Mesenchymal stem cell (in vitro differentiated cells and primary cell): ENCODE results near the gene IL1RAP.
A peak's percentile ranks its signal among the peaks of the same experiment; 100 is the strongest.

Experiments
- DNase-seq: peaks from one replicate; pipeline ENCODE4 v3.0.0-alpha.2; 2013
- H2AFZ ChIP-seq: one replicate; pipeline ENCODE4 v1.6.1; 2013; ENCODE audit warnings: low read depth, mild to moderate bottlenecking, control low read depth, inconsistent platforms, low read length, moderate library complexity
- H2AK5ac ChIP-seq: 2 replicates; pipeline ENCODE4 v1.6.1; 2013; ENCODE audit warnings: low read length, moderate library complexity, mild to moderate bottlenecking, inconsistent platforms; ENCODE audit not compliant: severe bottlenecking
- H2BK120ac ChIP-seq: one replicate; pipeline ENCODE4 v1.6.1; 2013; ENCODE audit warnings: low read depth, mild to moderate bottlenecking, inconsistent platforms, low read length, moderate library complexity
- H2BK12ac ChIP-seq, 2 experiments: one replicate each; pipeline ENCODE4 v1.6.1; 2013; ENCODE audit warnings: inconsistent platforms in 2 of 2, low read length in 2 of 2, mild to moderate bottlenecking in 2 of 2, moderate library complexity in 2 of 2, control low read depth in 1 of 2
- H2BK15ac ChIP-seq: one replicate; pipeline ENCODE4 v1.6.1; 2013; ENCODE audit warnings: mild to moderate bottlenecking, low read depth, inconsistent platforms; ENCODE audit not compliant: poor library complexity, severe bottlenecking
- H2BK5ac ChIP-seq: 2 replicates; pipeline ENCODE4 v1.6.1; 2013; ENCODE audit warnings: low read depth, mild to moderate bottlenecking, low read length, control low read depth, inconsistent platforms; ENCODE audit not compliant: poor library complexity, severe bottlenecking
- H3K14ac ChIP-seq, 2 experiments: one replicate each; pipeline ENCODE4 v1.6.1; 2013; ENCODE audit warnings: inconsistent platforms in 2 of 2, low read length in 2 of 2, control low read depth in 1 of 2, mild to moderate bottlenecking in 1 of 2, moderate library complexity in 1 of 2
- H3K18ac ChIP-seq, 2 experiments: one replicate each; pipeline ENCODE4 v1.6.1; 2013; ENCODE audit warnings: inconsistent platforms in 2 of 2, low read length in 2 of 2, control low read depth in 1 of 2, low read depth in 1 of 2, mild to moderate bottlenecking in 1 of 2
- H3K23ac ChIP-seq, 2 experiments: one replicate each; pipeline ENCODE4 v1.6.1; 2013; ENCODE audit warnings: inconsistent platforms in 2 of 2, low read length in 2 of 2, mild to moderate bottlenecking in 2 of 2, moderate library complexity in 2 of 2, control low read depth in 1 of 2
- H3K27ac ChIP-seq: 2 replicates; pipeline ENCODE4 v1.5.1; 2013; ENCODE audit warnings: mild to moderate bottlenecking, moderate library complexity, low read length, control low read depth, inconsistent platforms; ENCODE audit not compliant: poor library complexity, severe bottlenecking
- H3K27me3 ChIP-seq, 2 experiments: 2 replicates each; pipeline versions ENCODE4 v1.6.1 to v1.7.0; 2013; ENCODE audit warnings: low read length in 2 of 2, mild to moderate bottlenecking in 2 of 2, moderate library complexity in 2 of 2, control low read depth in 1 of 2, inconsistent platforms in 1 of 2; ENCODE audit not compliant: control insufficient read depth in 1 of 2, insufficient read depth in 1 of 2
- H3K36me3 ChIP-seq, 2 experiments: 2 replicates each; pipeline versions ENCODE4 v1.6.1 to v1.7.0; 2013; ENCODE audit warnings: low read length in 2 of 2, control low read depth in 1 of 2, inconsistent platforms in 1 of 2, low read depth in 1 of 2, mild to moderate bottlenecking in 1 of 2; ENCODE audit not compliant: insufficient read depth in 2 of 2, control insufficient read depth in 1 of 2
- H3K4ac ChIP-seq, 2 experiments: one replicate each; pipeline ENCODE4 v1.6.1; 2013; ENCODE audit warnings: inconsistent platforms in 2 of 2, low read length in 2 of 2, mild to moderate bottlenecking in 2 of 2, moderate library complexity in 2 of 2, control low read depth in 1 of 2, low read depth in 1 of 2
- H3K4me1 ChIP-seq: 2 replicates; pipeline ENCODE4 v1.6.1; 2013; ENCODE audit warnings: low read depth, low read length, control low read depth; ENCODE audit not compliant: control insufficient read depth, insufficient read depth
- H3K4me2 ChIP-seq: 2 replicates; pipeline ENCODE4 v1.6.1; 2013; ENCODE audit warnings: low read length, mild to moderate bottlenecking, inconsistent platforms; ENCODE audit not compliant: poor library complexity, severe bottlenecking
- H3K4me3 ChIP-seq, 2 experiments: 2 replicates each; pipeline versions ENCODE4 v1.5.1 to v1.7.0; 2013; ENCODE audit warnings: low read length in 2 of 2, mild to moderate bottlenecking in 2 of 2, control low read depth in 1 of 2, low read depth in 1 of 2; ENCODE audit not compliant: insufficient read depth in 1 of 2
- H3K79me1 ChIP-seq: replicated peaks from 2 replicates; pipeline ENCODE4 v1.6.1; 2013; ENCODE audit warnings: mild to moderate bottlenecking, control low read depth, low read length, inconsistent platforms; ENCODE audit not compliant: poor library complexity, severe bottlenecking
- H3K9ac ChIP-seq: 2 replicates; pipeline ENCODE4 v1.7.0; 2013; ENCODE audit warnings: mild to moderate bottlenecking, low read length, moderate library complexity
- H3K9me3 ChIP-seq: 2 replicates; pipeline ENCODE4 v1.7.0; 2013; ENCODE audit warnings: mild to moderate bottlenecking, low read length; ENCODE audit not compliant: control insufficient read depth
- H4K8ac ChIP-seq: one replicate; pipeline ENCODE4 v1.6.1; 2013; ENCODE audit warnings: inconsistent platforms, mild to moderate bottlenecking, low read length, moderate library complexity
- H4K91ac ChIP-seq: one replicate; pipeline ENCODE4 v1.6.1; 2013; ENCODE audit warnings: mild to moderate bottlenecking, low read length, inconsistent platforms
- WGBS: methylation state at CpG from one replicate; pipeline ENCODE4 v1.1.7; 2013; ENCODE audit warnings: mixed read lengths; 5-methylcytosine and 5-hydroxymethylcytosine counted together

The IL1RAP gene

DNA sequence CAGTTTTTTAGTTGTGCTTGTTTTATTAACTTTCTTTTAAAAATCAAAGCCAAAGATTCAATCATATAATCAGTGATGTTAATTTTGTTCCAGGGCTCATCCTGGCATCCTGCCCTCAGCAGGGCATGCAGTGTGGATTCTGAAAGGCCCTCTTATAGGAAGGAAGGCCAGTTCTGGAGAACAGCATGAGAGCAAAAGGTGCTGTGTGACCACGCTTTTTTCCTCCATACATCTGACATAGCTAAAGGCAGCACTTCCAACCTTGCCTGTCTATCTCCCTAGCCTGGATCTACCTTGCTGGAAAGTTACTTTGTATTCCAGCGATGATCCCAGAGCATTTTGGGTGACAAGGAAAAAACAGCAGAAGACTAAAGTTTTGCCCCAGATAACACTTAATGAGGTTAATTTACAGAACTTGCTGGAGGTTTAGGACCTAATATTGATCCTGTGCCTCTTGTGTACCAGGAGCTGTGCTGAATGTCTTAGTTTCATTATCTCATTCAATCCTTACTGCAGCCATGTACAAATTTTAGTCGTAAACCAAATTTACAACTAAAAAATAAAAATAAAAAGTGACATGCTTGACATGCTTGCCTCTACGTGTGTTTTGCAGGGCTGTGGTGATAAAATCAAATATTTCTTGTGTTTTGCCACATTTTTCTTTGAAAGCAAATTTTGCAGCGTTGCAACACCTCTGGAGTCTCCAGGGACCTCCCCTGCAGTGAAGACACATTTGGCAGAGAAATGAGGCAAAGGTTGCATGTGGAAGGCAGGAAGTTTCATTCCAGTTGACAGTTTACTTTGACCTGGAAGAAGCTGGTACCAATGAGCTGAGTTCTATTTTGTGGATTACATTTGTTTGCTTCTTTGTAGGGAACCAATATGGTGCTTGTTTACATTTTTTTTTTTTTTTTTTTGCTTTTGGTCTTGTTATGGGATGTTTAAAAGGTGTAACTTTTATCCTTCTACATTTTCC, 13.2 kb downstream of the IL1RAP start:
- Histone ChIP-seq H2BK5ac (no peak overlapping the region), H3K9me3 (no peaks in the 10 kb centered on the region), H3K79me1 (peaks cover 4% of the 10 kb centered on the region), H4K8ac (peak overlapping the region; percentile 71), H2BK120ac (no peak overlapping the region), H3K4me1 (no peaks in the 10 kb centered on the region), H3K9ac (no peak overlapping the region), H3K4me3 (no peak overlapping the region), H3K4ac (no peak overlapping the region), H3K14ac (no peak overlapping the region), H3K18ac (no peak overlapping the region), H2BK12ac (no peak overlapping the region), H3K27me3 (no peaks in the 10 kb centered on the region), H4K91ac (no peak overlapping the region), H3K36me3 (no peaks in the 10 kb centered on the region), H2AFZ (no peak overlapping the region), H3K4me2 (no peak overlapping the region), H3K23ac (no peak overlapping the region), H2AK5ac (no peak overlapping the region), H2BK15ac (no peak overlapping the region), H3K27ac (no peak overlapping the region)
- peak; percentile 28 for DNase-seq
- 61% methylated on average over 4 of the region's 5 CpGs for WGBS

DNA sequence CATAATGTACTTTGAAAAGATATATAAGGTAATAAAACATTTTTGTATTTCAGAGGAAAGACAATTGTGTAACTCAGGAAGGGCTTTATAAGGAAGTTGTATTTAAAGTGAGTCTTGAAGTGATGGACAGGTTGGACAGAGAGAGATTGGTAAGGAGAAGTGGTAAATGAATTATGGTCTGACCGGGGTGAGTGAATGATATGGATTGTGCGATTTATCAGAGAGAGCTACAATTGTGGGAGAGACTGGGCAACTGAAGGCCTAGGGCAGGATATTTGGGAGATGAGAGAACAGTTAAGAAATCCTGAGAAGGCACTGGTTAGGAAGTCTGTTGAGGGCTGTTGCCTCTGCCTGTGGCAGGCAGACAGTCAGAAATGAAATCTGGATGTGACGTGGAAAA, 14.8 kb downstream of the IL1RAP start:
- no peak overlapping the region for H2AFZ ChIP-seq
- no peak overlapping the region for H2BK5ac ChIP-seq
- H2BK15ac ChIP-seq, result no peak overlapping the region
- H3K9me3 ChIP-seq, result no peaks in the 10 kb centered on the region
- H3K27me3 ChIP-seq, result no peaks in the 10 kb centered on the region
- peaks cover 2% of the 10 kb centered on the region for H3K4me1 ChIP-seq
- no peak overlapping the region for H3K9ac ChIP-seq
- H3K36me3 ChIP-seq, result no peaks in the 10 kb centered on the region
- peak overlapping the region; percentile 27 for H2BK120ac ChIP-seq
- DNase-seq, result no peak
- no peak overlapping the region for H3K4me2 ChIP-seq
- no peak overlapping the region for H3K27ac ChIP-seq
- WGBS, result 98% methylated on average over 3 of the region's 3 CpGs
- H3K23ac ChIP-seq, result no peak overlapping the region
- H4K91ac ChIP-seq, result no peak overlapping the region
- peaks cover 4% of the 10 kb centered on the region for H3K79me1 ChIP-seq
- H2BK12ac ChIP-seq, result no peak overlapping the region
- H3K4me3 ChIP-seq, result no peak overlapping the region
- H4K8ac ChIP-seq, result no peak overlapping the region
- no peak overlapping the region for H2AK5ac ChIP-seq
- H3K18ac ChIP-seq, result no peak overlapping the region
- H3K4ac ChIP-seq, result peak overlapping the region in 1 of 2 experiments; percentile 35
- no peak overlapping the region for H3K14ac ChIP-seq

DNA sequence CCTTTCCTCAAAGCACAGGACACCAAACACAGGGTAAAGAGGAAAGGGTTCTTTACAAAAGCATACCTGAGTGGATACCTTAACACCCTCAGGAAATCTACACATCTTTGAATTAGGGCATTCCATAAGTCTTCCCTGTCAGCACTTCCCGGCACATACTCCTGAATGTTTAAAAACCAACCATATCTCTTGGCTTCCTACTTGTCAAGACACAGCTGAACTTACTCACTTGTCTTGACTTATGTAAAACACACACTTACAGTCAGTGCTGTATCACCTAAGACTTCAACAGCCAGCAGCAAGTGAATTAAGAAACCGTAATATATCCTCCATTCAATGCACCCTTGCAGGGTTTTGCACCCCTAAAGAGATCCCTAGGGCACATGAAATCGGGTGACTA, 17.5 kb downstream of the IL1RAP start:
- H3K27me3 ChIP-seq, result no peaks in the 10 kb centered on the region
- H3K4me3 ChIP-seq, result no peak overlapping the region
- no peak overlapping the region for H3K9ac ChIP-seq
- no peak overlapping the region for H4K91ac ChIP-seq
- no peaks in the 10 kb centered on the region for H3K9me3 ChIP-seq
- no peak overlapping the region for H2BK120ac ChIP-seq
- no peak overlapping the region for H3K14ac ChIP-seq
- no peak overlapping the region for H3K4me2 ChIP-seq
- no peak overlapping the region for H3K4ac ChIP-seq
- no peak overlapping the region for H2BK15ac ChIP-seq
- no peak overlapping the region for H2BK12ac ChIP-seq
- H2AK5ac ChIP-seq, result no peak overlapping the region
- H2AFZ ChIP-seq, result no peak overlapping the region
- no peak overlapping the region for H3K18ac ChIP-seq
- H3K27ac ChIP-seq, result no peak overlapping the region
- no peak overlapping the region for H2BK5ac ChIP-seq
- 77% methylated on average over 3 of the region's 3 CpGs for WGBS
- H3K79me1 ChIP-seq, result peaks cover 6% of the 10 kb centered on the region
- DNase-seq, result peak; percentile 25
- H4K8ac ChIP-seq, result no peak overlapping the region
- no peak overlapping the region for H3K23ac ChIP-seq
- H3K4me1 ChIP-seq, result peaks cover 2% of the 10 kb centered on the region
- H3K36me3 ChIP-seq, result no peaks in the 10 kb centered on the region

DNA sequence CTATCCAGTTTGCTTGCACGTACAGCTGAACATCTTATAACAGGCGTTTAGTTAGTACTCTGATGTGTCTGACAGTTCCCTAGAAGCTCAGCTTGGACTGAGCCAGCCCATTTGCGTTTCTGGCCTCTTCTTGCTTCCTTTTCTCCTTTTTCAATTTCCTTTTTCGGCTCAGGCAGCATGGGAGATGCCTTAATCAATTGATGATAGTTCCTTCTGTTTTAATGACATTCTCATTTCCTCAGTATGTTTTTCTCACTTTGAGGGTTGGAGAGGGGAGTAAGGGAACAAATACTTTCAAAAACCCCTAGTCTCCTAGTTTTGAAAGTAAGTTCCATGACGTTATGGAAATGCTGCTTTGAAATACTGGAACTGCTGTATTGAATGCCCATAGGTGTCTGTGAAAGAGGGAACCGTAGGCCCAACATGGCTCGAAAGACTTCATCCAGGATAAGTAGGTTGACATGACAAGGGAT, 18.9 kb downstream of the IL1RAP start:
- peak overlapping the region; percentile 93 for H4K8ac ChIP-seq
- H3K4me1 ChIP-seq, result peaks cover 2% of the 10 kb centered on the region
- DNase-seq, result no peak
- H3K9me3 ChIP-seq, result no peaks in the 10 kb centered on the region
- no peaks in the 10 kb centered on the region for H3K27me3 ChIP-seq
- no peak overlapping the region for H2BK5ac ChIP-seq
- no peak overlapping the region for H2AFZ ChIP-seq
- no peak overlapping the region for H2BK15ac ChIP-seq
- peak overlapping the region in 1 of 2 experiments; percentile 54 for H3K23ac ChIP-seq
- no peak overlapping the region for H3K4me3 ChIP-seq
- H3K4ac ChIP-seq, result no peak overlapping the region
- no peak overlapping the region for H2AK5ac ChIP-seq
- H3K9ac ChIP-seq, result peak overlapping the region; percentile 76
- H3K4me2 ChIP-seq, result no peak overlapping the region
- peak overlapping the region in 1 of 2 experiments; percentile 82 for H2BK12ac ChIP-seq
- H2BK120ac ChIP-seq, result no peak overlapping the region
- WGBS, result 98% methylated on average over 5 of the region's 7 CpGs
- peak overlapping the region; percentile 90 for H4K91ac ChIP-seq
- H3K79me1 ChIP-seq, result peaks cover 6% of the 10 kb centered on the region
- H3K27ac ChIP-seq, result no peak overlapping the region
- no peak overlapping the region for H3K14ac ChIP-seq
- H3K18ac ChIP-seq, result peak overlapping the region in 1 of 2 experiments; percentile 60
- H3K36me3 ChIP-seq, result no peaks in the 10 kb centered on the region
